AG08396 (cell line): ENCODE measurements around the gene PRSS33.

Experiments
- DNase-seq: peaks from one replicate; pipeline ENCODE4 v3.0.0; 2012; ENCODE audit warnings: low spot score, mixed read lengths

PRSS33 gene

GRCh38 chr16:2799205-2799858 lies 12.0 kb upstream of the PRSS33 start:
- DNase-seq = no peak

- no peak for DNase-seq
Measured at GRCh38 chr16:2798723-2799204, 11.4 kb upstream of the PRSS33 start.

- DNase-seq = no peak
Measured at GRCh38 chr16:2795395-2796143, 8.2 kb upstream of the PRSS33 start.

GRCh38 chr16:2792940-2793339 lies 5.6 kb upstream of the PRSS33 start:
- DNase-seq = no peak

- DNase-seq = no peak
Measured at GRCh38 chr16:2791174-2791573, 3.8 kb upstream of the PRSS33 start.

DNA sequence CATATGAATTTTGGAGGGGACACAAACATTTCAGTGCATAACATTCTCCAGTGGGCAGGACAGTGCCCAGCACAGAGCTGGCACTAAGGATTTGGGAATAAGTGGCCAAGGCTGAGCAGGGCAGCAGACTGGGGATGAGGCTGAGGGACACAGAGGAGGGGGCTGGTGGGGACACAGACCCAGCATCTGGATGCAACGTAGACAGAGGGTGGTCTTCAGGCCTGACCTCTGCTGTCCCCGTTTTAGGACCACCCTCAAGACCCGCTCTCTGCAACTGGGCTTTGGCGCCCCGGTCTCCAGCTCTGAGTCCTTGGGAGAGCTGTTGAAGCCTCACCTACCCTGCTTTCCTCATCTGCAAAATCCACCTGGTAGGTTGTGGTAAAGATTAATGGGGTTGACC lies 3.3 kb upstream of the PRSS33 start:
- no peak for DNase-seq

- DNase-seq = no peak
Measured at GRCh38 chr16:2787961-2788360, 601 bp upstream of the PRSS33 start.

DNA sequence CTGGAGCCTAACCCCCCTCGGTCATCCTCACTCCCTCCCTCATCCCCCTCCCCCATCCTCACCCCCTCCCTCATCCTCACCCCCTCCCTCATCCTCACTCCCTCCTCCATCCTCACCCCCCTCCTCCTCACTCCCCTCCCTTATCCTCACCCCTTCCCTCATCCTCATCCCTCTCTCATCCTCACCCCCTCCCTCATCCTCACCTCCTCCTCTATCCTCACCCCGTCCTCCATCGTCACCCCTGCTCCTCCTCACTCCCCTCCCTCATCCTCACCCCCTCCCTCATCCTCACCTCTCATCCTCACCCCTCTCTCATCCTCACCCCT lies 571 bp downstream of the PRSS33 start:
- DNase-seq = no peak

DNA sequence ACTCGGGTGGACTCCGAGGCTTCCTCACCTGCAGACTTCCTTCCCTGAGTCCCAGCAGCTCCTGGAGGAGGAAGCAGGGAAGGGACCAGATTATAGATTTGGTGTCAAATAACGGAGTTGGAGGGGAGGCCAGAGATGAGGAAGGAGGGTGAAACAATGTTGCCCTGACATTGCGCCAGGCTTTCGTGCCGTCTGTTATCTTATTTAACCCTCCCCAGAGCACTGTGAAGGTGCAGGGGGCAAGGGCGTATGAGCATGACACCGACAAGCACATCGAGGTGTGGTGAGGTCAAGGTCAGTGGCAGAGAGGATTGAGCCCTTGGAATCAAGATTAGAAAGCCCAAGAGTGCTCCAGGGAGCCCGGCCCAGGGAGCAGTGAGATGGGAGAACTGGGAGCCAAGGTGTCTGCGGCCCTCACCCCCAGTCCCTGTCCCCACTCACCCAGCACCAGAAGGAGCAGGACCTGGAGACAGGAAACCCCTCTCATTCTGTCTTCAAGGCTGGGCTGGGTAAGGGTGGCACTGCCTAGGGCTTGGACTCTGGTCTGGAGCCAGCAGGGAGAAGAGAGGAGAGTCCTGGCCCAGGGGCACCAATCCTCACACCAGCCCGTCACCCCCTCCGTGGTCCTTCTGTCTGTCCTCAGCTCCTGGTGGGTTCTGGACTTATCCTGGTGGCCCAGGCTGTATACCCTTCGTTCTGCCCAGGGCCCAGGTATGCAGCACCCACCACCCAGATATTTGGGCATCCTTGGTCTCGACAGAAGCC lies 1.1 kb downstream of the PRSS33 start:
- DNase-seq = no peak

- DNase-seq = no peak
Measured at GRCh38 chr16:2785101-2785991, 2.0 kb downstream of the PRSS33 start.

GRCh38 chr16:2784358-2785100 lies 2.8 kb downstream of the PRSS33 start:
- no peak for DNase-seq

DNA sequence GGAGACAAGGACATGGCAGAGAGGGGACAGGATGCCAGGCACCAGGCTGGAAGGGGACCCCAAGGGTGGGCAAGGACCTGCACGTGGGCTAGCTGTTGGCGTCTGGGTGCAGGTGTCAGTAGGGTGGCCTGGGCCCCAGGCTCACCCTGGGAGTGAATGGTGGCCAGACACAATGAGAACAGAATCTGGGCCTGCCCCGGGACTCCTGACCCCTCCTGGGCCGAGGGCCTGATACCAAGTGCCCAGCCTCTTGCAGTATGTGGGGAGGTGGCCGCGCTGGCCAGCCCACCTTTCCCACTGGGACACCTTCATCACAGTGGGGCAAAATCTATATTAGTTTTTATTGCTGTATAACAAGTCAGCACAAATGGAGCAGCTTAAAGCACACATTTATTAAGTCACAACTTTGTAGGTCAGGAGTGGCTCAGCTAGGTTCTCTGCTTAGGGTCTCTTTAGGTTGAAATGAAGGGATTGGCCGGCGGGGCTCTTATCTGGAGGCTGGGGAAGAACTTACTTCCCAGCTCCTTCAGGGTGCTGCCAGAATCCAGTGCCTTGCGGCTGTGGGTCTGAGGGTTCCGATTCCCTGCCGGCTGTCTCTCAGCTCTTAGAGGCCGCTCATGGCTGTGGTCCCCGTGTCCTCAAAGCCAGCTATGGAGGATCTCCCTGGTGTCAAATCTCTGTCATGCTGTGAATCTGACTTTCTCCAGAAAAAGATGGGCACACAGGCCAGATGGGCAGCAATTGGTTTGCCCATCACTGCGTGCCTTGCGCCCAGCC lies 3.6 kb downstream of the PRSS33 start:
- no peak for DNase-seq

DNA sequence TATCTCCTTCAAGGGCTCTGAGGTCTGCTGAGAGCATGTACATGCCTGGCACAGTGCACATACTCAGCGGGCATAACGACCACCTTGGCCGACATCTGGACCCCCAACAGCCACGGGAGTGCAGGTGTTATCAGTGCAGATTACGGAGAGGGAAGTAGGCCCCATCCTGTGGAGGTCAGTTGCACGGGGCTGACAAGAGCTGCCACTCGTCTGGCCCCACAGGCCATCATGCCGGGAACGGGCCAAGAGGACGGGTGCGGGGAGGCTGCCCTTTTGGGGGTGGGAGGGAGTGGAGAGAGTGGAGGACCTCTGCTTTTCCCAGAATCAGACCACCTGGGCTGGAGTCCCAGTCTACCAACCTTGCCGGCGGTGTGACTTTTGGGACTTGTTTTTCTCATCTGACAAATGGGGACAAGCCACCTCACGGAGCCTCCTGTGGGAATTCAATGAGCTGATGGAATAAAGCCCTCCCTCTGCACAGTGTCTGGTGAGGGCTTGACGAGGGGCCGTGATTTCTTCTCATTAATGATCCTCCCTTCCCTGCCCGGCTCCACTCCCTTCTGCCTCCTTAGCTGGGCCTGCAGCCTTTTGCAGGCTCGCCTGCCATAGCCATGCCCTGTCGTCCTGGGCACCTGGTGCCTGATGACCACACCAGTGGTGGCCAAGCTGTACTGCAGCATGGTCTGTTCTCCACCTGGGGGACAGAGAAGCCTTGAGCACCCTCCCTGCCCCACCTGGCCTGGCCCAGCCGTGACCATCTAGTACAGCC lies 4.6 kb downstream of the PRSS33 start:
- DNase-seq = no peak

- DNase-seq = no peak
Measured at GRCh38 chr16:2779978-2780898, 7.1 kb downstream of the PRSS33 start.

DNA sequence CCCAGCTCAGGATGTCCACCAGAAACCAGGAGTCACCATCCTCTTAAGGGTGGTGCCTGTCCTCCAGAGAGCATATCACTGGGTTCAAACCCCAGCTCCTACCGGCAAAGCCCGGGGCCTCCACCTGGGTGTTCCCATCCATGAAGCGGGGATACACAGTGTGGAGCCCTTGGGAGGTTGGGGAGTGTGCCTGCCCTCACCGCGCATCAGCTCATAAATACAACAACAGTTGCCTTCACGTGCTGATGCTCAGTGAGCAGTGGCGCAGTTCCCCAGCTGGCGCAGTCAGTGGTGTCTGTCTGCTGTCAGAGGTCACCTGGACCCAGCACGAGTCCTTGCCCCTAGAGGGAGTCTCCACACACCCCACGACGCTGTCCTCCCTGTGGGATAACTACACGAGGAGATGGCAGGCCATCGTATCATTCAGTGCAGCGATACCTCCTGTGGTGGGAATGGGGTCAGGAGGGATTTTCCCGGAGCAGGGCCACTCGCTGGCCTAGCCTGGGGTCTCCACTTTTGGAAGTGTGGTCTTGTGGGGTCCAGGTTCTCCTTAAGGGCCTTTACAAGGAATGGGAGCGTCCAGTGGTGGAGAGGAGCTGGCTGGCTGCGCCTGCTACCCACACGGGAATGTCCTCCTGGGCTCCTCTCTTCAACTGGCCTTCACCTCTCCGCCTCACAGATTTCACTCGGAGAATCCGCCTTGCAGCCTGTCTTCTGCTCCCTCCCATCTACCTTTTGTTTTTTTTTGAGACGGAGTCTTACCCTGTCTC lies 8.0 kb downstream of the PRSS33 start:
- DNase-seq = no peak

DNA sequence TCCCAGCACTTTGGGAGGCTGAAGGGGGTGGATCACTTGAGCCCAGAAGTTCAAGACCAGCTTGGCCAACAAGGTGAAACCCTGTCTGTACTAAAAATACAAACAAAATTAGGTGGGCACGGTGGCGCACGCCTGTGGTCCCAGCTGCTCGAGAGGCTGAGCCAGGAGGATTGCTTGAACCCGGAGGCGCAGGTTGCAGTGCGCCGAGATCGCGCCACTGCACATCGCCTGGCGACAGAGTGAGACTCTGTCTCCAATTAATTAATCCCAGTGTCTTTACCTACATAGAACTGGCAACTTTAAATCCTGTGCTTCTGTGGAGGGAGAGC lies 8.8 kb downstream of the PRSS33 start:
- no peak for DNase-seq

- DNase-seq = peak; percentile 52
Measured at GRCh38 chr16:2777903-2778629, 9.3 kb downstream of the PRSS33 start.
